GM13977 (cell line): Measurements from ENCODE around the gene TEX22.

Source experiments
- DNase-seq: peaks from one replicate; pipeline ENCODE4 v3.0.0; 2012; ENCODE audit warnings: low spot score
- CTCF ChIP-seq: IDR thresholded peaks from 2 replicates; pipeline ENCODE4 v1.5.1; 2012; ENCODE audit warnings: mild to moderate bottlenecking, control low read depth; ENCODE audit not compliant: insufficient read depth; ENCODE audit errors: extremely low read depth, missing control alignments
- in situ Hi-C: fragments of 300-500 bp; cut with MboI; formaldehyde crosslinking; loops from one replicate; pipeline ENCODE4 v1.12.0; 2022; ENCODE audit warnings: low sequenced_read_pairs, low pct_unique_long_range_greater_than_20kb, mixed read lengths, inconsistent platforms; ENCODE audit not compliant: unreplicated experiment

Gene TEX22

GRCh38 chr14:105366386-105367074 lies 31.8 kb upstream of the TEX22 start:
- no peak for TF ChIP-seq CTCF
- no peak for DNase-seq
- in situ Hi-C loops, result no loop called here

GRCh38 chr14:105367116-105368031 lies 31.0 kb upstream of the TEX22 start:
- no peak for DNase-seq
- no peak for TF ChIP-seq CTCF
- in situ Hi-C loops, result no loop called here

GRCh38 chr14:105368032-105368417 lies 30.3 kb upstream of the TEX22 start:
- no peak for DNase-seq
- in situ Hi-C loops, result no loop called here
- TF ChIP-seq CTCF, result no peak

GRCh38 chr14:105368426-105368825 lies 29.9 kb upstream of the TEX22 start:
- in situ Hi-C loops, result no loop called here
- no peak for TF ChIP-seq CTCF
- no peak for DNase-seq

- TF ChIP-seq CTCF, result no peak
- no peak for DNase-seq
- in situ Hi-C loops, result no loop called here
Measured at GRCh38 chr14:105368910-105369652, 29.3 kb upstream of the TEX22 start.

GRCh38 chr14:105369653-105370040 lies 28.7 kb upstream of the TEX22 start:
- in situ Hi-C loops, result loop anchor here (10.0 kb wide), 1 partner anchor 125 kb away; the partner anchor contains the start of gene TEDC1
- DNase-seq, result no peak
- no peak for TF ChIP-seq CTCF
